TTC549 (cell line): ENCODE measurements around the gene OR2V2.
"Not testable (repeated sequence)": the region's sequence is repeated elsewhere in the genome, so short reads cannot be mapped to it uniquely, and the experiment has no call there.

ENCODE experiments used
- FAIRE-seq: peaks from 2 replicates; lab custom pipeline; 2012; peaks lifted over from hg19 to GRCh38; lab: Jason Lieb, UNC

OR2V2 gene

GRCh38 chr5:181145133-181145532, 2.3 kb upstream of the OR2V2 start:
- FAIRE-seq: no peak

- FAIRE-seq: no peak
Measured at GRCh38 chr5:181149355-181149754, 2.0 kb downstream of the OR2V2 start.

- FAIRE-seq: no peak
Measured at GRCh38 chr5:181149806-181150733, 2.7 kb downstream of the OR2V2 start.

GRCh38 chr5:181151146-181151545, 3.8 kb downstream of the OR2V2 start:
- FAIRE-seq: no peak

- FAIRE-seq: no peak
Measured at GRCh38 chr5:181152406-181152805, 5.0 kb downstream of the OR2V2 start.

GRCh38 chr5:181153814-181154213, 6.4 kb downstream of the OR2V2 start:
- no peak for FAIRE-seq

- FAIRE-seq: no peak
Measured at GRCh38 chr5:181156758-181157157, 9.4 kb downstream of the OR2V2 start.

- FAIRE-seq: no peak
Measured at GRCh38 chr5:181158869-181159268, 11.5 kb downstream of the OR2V2 start.

- FAIRE-seq: no peak
Measured at GRCh38 chr5:181159286-181160151, 12.1 kb downstream of the OR2V2 start.

- FAIRE-seq: no peak
Measured at GRCh38 chr5:181160152-181160754, 12.9 kb downstream of the OR2V2 start.

GRCh38 chr5:181160755-181161533, 13.6 kb downstream of the OR2V2 start:
- not testable (repeated sequence) for FAIRE-seq

GRCh38 chr5:181161534-181162175, 14.3 kb downstream of the OR2V2 start:
- no peak for FAIRE-seq

- FAIRE-seq: no peak
Measured at GRCh38 chr5:181163487-181164075, 16.2 kb downstream of the OR2V2 start.

GRCh38 chr5:181164076-181164952, 16.9 kb downstream of the OR2V2 start:
- peak; percentile 72 for FAIRE-seq

- FAIRE-seq: no peak
Measured at GRCh38 chr5:181166812-181167733, 19.7 kb downstream of the OR2V2 start.

- FAIRE-seq: no peak
Measured at GRCh38 chr5:181167814-181168488, 20.6 kb downstream of the OR2V2 start.

- FAIRE-seq: no peak
Measured at GRCh38 chr5:181168595-181169118, 21.3 kb downstream of the OR2V2 start.
